ENCODE measurements around the gene NRL.
"Not testable (repeated sequence)": the region's sequence is repeated elsewhere in the genome, so short reads cannot be mapped to it uniquely, and the experiment has no call there.

- TF ChIP-seq CTCF (IDR thresholded peaks at IDR 0.05); MYC (IDR thresholded peaks at IDR 0.05; ENCODE audit: borderline replicate concordance, low read length); REST (IDR thresholded peaks at IDR 0.05); RAD21 (conservative IDR thresholded peaks at IDR 0.05 in 1 of 2, IDR thresholded peaks at IDR 0.05 in 1 of 2); ZSCAN20 (CRISPR knock-in tag; IDR thresholded peaks at IDR 0.05); POLR2A (IDR thresholded peaks at IDR 0.05; ENCODE audit: low read length); SMC3 (IDR thresholded peaks at IDR 0.05): not testable (repeated sequence)
Measured at GRCh38 chr14:24050753-24051152, 64.0 kb downstream of the NRL start.
